GM19452 (cell line): ENCODE measurements around the gene ENTPD5.

Experiments
- ATAC-seq: cut with Tn5 transposase; IDR thresholded peaks from one replicate; pipeline ENCODE4 v1.9.1; 2021; ENCODE audit not compliant: unreplicated experiment

ENTPD5 gene

GRCh38 chr14:74018586-74019407, at the start of gene ENTPD5, which contains the start of gene BBOF1:
Gene ENTPD5 (minus strand): TSS chr14:74019288. CDS start chr14:73988102, 31,186 bp downstream.
Gene BBOF1 (plus strand): TSS chr14:74019349. CDS start chr14:74019479, 130 bp downstream.
- ATAC-seq, result peak; percentile 90

DNA sequence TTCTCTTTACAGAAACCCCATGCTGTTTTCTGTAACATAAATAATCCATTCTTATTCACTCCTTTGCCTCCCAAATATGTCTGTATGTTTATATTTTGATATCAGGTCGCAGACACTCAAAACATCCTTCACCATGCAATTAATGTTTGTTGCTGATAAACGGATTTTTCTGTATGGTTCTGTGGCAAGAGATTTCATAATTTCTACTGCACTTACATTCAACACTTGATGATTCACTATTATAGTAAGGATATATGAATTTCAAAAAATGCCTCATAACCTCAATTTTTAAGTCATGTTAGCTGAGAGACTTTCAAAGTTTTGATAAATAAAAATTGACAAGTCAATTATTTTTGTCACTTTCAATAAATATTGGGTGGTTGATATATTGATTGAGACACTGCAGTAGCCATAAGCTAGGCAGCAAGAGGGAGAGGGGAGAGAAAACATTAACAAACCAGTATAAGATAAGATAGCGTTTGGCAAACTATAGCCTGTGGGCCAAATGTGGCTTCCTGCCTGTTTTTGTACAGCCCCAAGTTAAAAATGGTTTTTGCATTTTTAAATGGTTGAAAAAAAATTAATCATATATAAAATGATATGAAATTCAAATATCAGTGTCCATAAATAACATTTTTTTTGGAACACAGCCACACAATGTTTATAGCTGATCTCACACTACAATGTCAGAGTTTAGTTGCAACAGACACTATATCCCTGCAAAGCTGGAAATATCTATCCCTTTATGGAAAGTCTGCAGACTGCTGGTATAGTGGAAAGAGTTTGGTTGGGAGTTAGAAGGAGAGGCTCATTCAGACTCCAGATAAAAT, 46.9 kb upstream of the ENTPD5 start:
- ATAC-seq, result no peak

- no peak for ATAC-seq
Observed at GRCh38 chr14:74064883-74065282, 45.8 kb upstream of the ENTPD5 start.

DNA sequence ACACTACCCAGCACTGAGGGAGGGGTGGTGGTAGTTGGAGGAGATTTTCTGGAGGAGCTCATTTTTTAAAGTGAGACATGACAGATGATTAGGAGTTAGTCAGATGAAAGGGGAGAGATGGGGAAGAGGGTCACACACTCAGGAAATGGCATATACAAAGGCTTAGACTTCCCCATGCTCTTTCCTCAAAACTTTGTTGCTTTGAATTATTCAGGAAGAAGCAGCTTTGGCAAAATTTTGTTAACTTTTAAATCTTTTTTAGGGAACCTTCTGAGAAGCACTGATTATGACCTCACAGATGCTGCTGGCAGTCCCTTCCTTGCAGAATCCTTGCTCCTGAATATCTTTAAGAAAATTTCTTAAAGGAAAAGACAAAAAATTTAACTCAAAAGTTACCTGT, 45.3 kb upstream of the ENTPD5 start:
- no peak for ATAC-seq

GRCh38 chr14:74062809-74063150, 43.7 kb upstream of the ENTPD5 start:
- ATAC-seq, result no peak

GRCh38 chr14:74049876-74050495, 30.9 kb upstream of the ENTPD5 start:
- no peak for ATAC-seq

DNA sequence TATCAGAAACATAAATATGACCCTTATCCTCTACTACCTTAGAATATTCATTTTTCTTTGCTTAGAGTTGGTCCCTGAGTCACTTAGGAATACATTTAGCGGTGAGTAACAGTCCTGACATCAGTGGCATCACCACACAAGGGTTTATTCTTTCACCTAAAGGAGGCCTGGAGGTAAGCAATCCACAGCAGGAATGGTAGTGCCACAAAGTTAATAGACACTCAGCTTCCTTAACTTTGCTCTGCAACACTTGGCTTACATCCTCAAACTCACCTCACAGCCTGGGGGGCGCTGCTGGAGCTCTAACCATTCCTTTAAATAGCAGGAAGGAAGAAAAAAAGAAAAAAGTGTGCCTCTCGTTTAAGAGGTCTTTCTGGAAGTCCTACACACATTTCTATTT, 29.2 kb upstream of the ENTPD5 start:
- no peak for ATAC-seq

DNA sequence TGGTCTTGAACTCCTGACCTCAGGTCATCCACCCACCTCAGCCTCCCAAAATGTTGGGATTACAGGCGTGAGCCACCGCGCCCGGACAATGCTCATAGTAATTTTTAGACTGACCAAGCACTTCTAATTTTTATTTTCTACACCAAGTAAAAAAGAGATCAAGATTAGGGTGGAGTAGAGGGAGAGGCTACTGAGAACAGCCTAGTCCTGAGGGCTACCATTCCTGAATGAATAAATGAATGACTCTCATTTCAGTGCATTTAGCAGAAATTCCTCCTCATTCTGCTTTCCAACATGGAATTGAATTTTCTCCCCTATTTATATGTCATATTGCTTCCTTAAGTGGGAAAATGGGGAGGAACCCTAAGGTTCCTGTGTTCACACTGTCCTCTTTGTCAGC, 26.4 kb upstream of the ENTPD5 start:
- no peak for ATAC-seq

GRCh38 chr14:74042296-74042695, 23.2 kb upstream of the ENTPD5 start:
- ATAC-seq, result no peak

DNA sequence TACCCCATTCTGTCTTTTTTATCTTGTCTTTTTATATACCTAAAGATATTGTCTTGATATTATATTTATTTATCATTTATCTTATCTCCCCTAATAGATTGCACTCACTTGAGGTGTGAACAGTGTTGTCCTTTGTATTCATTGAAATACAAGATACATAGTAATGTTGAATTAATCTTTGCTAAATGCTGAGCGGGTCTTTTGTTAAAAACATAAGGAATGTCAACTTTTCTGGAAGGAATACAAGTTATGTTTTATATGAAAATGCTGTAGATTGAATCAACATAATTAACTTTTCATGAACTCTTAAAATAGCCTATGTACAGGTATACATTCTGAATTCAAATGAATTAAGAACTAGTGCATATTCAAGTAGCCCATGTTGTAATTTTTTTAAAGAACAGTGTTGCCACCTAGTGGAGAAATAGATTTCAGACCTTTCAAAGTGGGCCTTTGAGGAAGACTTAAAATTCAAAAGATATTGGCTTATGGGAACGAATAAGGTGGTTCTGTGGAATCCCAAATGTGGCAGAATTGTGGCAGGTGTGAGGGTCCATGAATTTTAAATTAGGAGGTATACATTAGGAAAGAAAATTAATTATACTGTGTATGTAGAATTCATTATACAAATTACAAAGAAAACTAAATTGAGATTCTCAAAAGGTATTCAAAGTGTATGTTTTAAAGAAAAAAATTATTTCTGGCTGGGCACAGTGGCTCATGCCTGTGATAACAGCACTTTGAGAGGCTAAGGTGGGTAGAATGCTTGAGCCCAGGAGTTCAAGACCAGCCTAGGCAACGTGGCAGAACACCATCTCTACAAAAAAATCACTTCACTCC, 19.2 kb upstream of the ENTPD5 start:
- no peak for ATAC-seq

GRCh38 chr14:74035556-74035955, 16.5 kb upstream of the ENTPD5 start:
- no peak for ATAC-seq

GRCh38 chr14:74034572-74034971, 15.5 kb upstream of the ENTPD5 start:
- ATAC-seq, result no peak

DNA sequence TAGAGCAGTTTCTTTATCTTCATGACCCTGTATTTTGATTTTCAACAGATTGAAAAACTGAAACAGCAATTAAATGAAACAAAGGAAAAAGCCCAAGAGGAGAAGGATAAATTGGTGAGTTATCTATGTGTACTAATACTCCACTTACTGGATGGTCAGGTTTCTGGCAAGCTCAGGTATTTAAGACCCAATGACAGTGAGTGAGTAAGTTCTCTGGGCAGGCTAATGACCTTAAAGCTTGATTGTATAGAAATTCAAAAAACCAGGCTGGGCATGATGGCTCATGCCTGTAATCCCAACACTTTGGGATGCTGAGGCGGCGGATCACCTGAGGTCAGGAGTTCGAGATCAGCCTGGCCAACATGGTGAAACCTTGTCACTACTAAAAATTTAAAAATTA, 10.0 kb upstream of the ENTPD5 start:
- no peak for ATAC-seq

DNA sequence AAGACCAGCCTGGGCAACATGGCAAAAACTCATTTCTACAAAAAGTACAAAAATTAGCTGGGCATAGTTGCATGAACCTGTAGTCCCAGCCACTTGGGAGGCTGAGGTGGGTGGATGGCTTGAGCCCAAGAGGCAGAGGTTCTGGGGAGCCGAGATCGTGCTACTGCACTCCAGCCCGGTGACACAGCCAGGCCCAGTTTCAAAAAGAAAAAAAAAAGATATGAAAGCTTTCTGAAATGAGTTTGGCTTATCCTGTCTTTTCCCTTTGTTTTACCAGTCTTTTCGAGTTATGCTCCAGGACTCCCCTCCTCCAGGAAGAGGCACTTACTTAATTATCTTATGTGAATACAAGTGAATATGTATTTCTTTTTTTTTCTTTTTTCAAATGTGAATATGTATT, 3.3 kb upstream of the ENTPD5 start:
- no peak for ATAC-seq

DNA sequence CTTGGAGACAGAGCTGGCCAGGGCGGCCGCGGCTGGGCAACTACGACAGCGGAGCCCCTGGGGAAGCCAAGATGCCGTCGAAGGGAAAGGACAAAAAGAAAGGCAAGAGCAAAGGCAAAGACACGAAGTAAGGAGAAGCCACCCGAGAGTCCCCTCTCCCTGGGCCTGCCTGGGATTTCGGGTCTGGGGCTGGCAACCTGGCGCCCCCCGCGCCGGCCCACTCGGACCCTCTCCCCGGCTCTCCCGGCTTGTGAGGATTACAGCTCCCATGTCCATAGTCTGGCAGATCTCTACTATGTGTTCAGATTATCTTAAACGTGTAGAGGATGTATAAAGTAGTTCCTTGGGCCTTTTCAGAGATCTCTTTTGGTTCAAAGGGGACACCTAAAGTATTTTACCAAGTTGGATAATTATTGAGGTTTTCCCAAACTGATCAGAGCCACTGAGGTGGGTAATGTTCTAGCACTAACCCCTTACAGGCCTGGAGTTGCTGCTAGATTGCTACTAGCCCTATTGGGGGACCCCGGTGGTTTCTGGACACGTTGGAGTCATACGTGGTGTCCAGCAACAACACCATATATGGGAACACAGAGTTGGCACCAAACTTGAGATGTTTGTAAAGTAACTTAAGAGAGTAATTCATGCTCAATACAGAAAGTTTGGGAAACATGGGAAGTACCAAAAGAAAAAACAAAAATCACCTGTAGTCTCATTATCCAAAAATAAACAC, 485 bp upstream of the ENTPD5 start:
- no peak for ATAC-seq

DNA sequence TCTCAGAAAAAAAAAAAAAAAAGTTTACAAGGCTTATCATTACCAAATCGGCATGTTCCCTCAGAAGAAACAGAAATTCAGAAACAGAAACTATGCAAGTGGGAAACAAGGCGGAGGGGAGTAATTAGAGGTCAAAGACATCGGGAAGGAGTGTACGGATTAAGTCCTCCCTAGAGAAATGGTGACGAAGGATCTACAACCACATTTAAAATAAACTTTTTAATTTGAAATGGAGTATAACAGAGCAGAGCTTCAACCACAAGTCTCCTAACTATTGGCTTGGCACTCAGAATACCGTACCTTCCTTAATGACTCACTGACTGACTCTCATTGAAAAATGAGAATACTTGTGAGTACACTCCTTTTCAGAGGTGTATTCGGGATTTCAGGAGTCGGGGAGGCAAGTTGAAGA, 908 bp downstream of the ENTPD5 start:
- ATAC-seq, result peak; percentile 16

GRCh38 chr14:74015963-74016362, 3.1 kb downstream of the ENTPD5 start:
- ATAC-seq, result no peak

- ATAC-seq, result no peak
Observed at GRCh38 chr14:74015176-74015575, 3.9 kb downstream of the ENTPD5 start.

DNA sequence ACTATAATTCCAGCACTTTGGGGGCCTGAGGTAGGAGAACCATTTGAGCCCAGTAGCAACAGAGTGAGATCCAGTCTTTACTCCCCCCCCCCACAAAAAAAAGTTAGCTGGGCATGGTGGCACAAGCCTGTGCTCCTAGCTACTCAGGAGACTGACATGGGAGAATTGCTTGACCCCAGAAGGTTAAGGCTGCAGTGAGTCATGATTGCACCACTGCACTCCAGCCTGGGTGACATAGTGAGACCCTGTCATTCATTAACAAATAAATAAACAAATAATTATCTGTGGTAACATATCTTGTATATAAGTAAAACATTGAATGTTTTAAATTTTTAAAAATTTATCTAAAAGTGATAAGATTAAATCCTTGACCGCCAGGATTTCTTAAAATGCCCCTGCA, 4.8 kb downstream of the ENTPD5 start:
- ATAC-seq, result no peak

DNA sequence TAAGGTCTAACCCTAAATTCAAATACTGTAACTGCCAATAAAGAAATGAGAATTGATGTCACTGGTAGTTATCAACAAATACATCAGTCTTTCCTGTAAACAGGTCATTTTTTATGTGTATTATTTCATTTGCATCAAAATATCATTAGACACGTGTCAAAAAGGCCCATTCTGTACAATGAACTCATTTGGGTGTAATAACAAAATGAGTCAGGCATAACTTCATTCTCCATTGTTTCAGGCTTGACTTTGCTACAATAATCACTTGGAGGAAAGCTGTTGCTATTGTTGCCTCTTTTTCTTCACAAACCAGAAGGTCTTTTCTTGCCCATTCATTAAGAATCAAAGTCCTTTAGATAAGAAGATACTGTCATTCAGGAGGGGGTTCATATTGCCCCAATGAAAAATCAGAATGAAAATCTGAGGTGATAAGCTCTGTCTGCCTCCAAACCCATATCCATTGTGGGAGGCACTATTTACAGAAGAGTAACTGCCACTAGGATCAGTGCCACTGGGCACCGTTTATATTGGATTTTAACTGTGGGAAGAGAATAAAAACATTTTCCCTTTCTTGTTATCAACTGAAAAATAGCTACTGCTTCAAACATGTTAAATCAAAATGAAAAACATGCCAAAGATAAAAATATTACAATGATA, 10.1 kb downstream of the ENTPD5 start:
- ATAC-seq, result no peak
